ENCODE data around the gene CCDC12.

GRCh38 chr3:46901061-46901460 is 75.5 kb downstream of the CCDC12 start:
- no peak for TF ChIP-seq EZH2 (IDR thresholded peaks at IDR 0.05; ENCODE audit: borderline replicate concordance, low read depth, low read length, severe bottlenecking)
- TF ChIP-seq CTCF (IDR thresholded peaks at IDR 0.05; ENCODE audit: borderline replicate concordance, extremely low read depth, low read length, poor library complexity, severe bottlenecking): no peak

All from DND-41 (cell line).